ENCODE results near the gene KRT71. TPM values are rescaled to one million over a fixed set of nuclear protein-coding genes. Genes with fewer than 3 reads are reported as not detected.

Gene KRT71
- total RNA-seq, 1 experiment from 2014 or later: not detected

- CTCF ChIA-PET: interaction anchor here (1.1 kb wide), 1 partner anchor 10 kb away, joined by 3 read pairs; no protein-coding TSS in a partner anchor
- Histone ChIP-seq H4K20me1 (ENCODE audit: insufficient read depth) (no peaks in the 10 kb centered on the region), H3K27me3 (ENCODE audit: insufficient read depth, low read length) (no peaks in the 10 kb centered on the region), H3K4me1 (ENCODE audit: control insufficient read depth in 1 of 2, insufficient read depth in 2 of 2, low read length in 2 of 2) (peaks cover 5 to 13% of the 10 kb centered on the region in 2 experiments; a peak in 3 of 4 replicates), H3K9me2 (ENCODE audit: insufficient read depth) (no peaks in the 10 kb centered on the region), H3K9ac (ENCODE audit: low read length) (no peak overlapping the region), H3K4me3 (replicated peaks in 1 of 2; ENCODE audit: low read depth in 1 of 2, low read length in 2 of 2) (no peak overlapping the region), H3K79me2 (ENCODE audit: insufficient read depth, low read length) (no peaks in the 10 kb centered on the region), H3K4me2 (ENCODE audit: low read length) (peak overlapping the region; percentile 19; the same call in 1 of the 2 replicates), H3K36me3 (ENCODE audit: control insufficient read depth in 1 of 2, insufficient read depth in 2 of 2, low read length in 2 of 2) (no peaks in the 10 kb centered on the region), H2AFZ (ENCODE audit: low read depth, low read length, poor library complexity, severe bottlenecking) (no peak overlapping the region), H3K9me3 (ENCODE audit: control insufficient read depth in 1 of 2, insufficient read depth in 1 of 2, low read depth in 1 of 2, low read length in 2 of 2) (no peaks in the 10 kb centered on the region), H3K27ac (ENCODE audit: low read depth, low read length) (no peak overlapping the region)
- BruUV-seq (replicated peaks): no TSS peak
- RAD21 ChIA-PET (ENCODE audit: low non-redundant PET in 1 of 2, low total read pairs in 2 of 2, uncharacterized antibody in 2 of 2, unreplicated experiment in 2 of 2): no interaction called here
- DNase-seq (ENCODE audit: low read depth, low spot score) (no peak), ATAC-seq (no peak)
- intact Hi-C loops (cut with micrococcal nuclease): no loop called here
- POLR2A ChIA-PET: no interaction called here
- TF ChIP-seq ELF1 (IDR thresholded peaks at IDR 0.05; ENCODE audit: borderline replicate concordance, low read depth) (no peak), TCF7L2 (IDR thresholded peaks at IDR 0.05; ENCODE audit: borderline replicate concordance, extremely low read depth, insufficient read depth, insufficient read length) (no peak), EZH2 (IDR thresholded peaks at IDR 0.05) (no peak), EGR1 (IDR thresholded peaks at IDR 0.05; ENCODE audit: low read depth) (no peak), YY1 (IDR thresholded peaks at IDR 0.05; ENCODE audit: extremely low read depth, insufficient replicate concordance, low read depth, low read length) (no peak), CTCF (IDR thresholded peaks at IDR 0.05 in 2 of 3, conservative IDR thresholded peaks at IDR 0.05 in 1 of 3; ENCODE audit: borderline replicate concordance in 1 of 3, insufficient read depth in 1 of 3, low read depth in 2 of 3, low read length in 2 of 3) (no peak)
- TF ChIP-seq, protein P1, sequence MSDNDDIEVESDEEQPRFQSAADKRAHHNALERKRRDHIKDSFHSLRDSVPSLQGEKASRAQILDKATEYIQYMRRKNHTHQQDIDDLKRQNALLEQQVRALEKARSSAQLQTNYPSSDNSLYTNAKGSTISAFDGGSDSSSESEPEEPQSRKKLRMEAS (IDR thresholded peaks at IDR 0.05): no peak
- TF ChIP-seq, protein P2, sequence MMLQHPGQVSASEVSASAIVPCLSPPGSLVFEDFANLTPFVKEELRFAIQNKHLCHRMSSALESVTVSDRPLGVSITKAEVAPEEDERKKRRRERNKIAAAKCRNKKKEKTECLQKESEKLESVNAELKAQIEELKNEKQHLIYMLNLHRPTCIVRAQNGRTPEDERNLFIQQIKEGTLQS (IDR thresholded peaks at IDR 0.05): no peak
Measured at GRCh38 chr12:52552055-52552454, 890 bp downstream of the KRT71 start.
